Kasumi-1 (cell line): ENCODE data around the gene TGFBRAP1.

ENCODE experiments used
- DNase-seq, 2 experiments: peaks; one replicate each; lab custom pipeline; 2025; lab: John Stamatoyannopoulos, UW

TGFBRAP1 gene

GRCh38 chr2:105237045-105237765 lies 92.3 kb downstream of the TGFBRAP1 start:
- DNase-seq, result no peak

- no peak for DNase-seq
These were observed 93.5 kb downstream of the TGFBRAP1 start for GRCh38 chr2:105236060-105236424.

GRCh38 chr2:105235388-105236059 lies 94.0 kb downstream of the TGFBRAP1 start:
- DNase-seq, result peak; percentile 72 to 89

- no peak for DNase-seq
These were observed 98.3 kb downstream of the TGFBRAP1 start for GRCh38 chr2:105231232-105231619.

- no peak for DNase-seq
These were observed 105.1 kb downstream of the TGFBRAP1 start for GRCh38 chr2:105224444-105224843.

- DNase-seq, result no peak
These were observed 108.9 kb downstream of the TGFBRAP1 start for GRCh38 chr2:105220604-105221003.

GRCh38 chr2:105215586-105216192 lies 113.8 kb downstream of the TGFBRAP1 start:
- DNase-seq, result no peak
